ENCODE results near the gene SCLT1. TPM values are rescaled to one million over a fixed set of nuclear protein-coding genes. Genes with fewer than 3 reads are reported as not detected.
"Not testable (repeated sequence)": the region's sequence is repeated elsewhere in the genome, so short reads cannot be mapped to it uniquely, and the experiment has no call there.

SCLT1 gene
- polyA plus RNA-seq, 1 donor = 11.0 TPM

DNA sequence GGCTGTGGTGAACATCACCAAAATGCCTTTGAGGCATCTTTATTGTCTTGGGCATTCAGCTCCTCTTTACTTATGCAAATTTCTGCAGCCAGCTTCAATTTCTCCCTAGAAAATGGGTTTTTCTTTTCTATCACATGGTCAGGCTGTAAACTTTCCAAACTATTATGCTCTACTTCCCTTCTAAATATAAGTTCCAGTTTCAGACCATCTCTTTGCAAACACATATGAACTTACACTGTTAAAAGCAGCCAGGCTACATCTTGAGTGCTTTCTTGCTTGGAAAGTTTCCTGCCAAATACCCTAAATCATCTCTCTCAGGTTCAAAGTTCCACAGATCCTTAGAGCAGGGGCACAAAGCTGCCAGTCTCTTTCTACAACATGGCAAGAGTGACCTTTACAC lies 13.2 kb downstream of the SCLT1 start:
- Histone ChIP-seq H3K9me3 (ENCODE audit: control insufficient read depth, low read depth, low read length) (peaks cover 3% of the 10 kb centered on the region), H3K27ac (ENCODE audit: low read length) (no peak overlapping the region), H3K4me3 (ENCODE audit: low read length) (no peak overlapping the region), H3K4me1 (ENCODE audit: control insufficient read depth, insufficient read depth, low read length) (no peaks in the 10 kb centered on the region), H3K27me3 (ENCODE audit: control insufficient read depth, insufficient read depth, low read length) (no peaks in the 10 kb centered on the region), H3K36me3 (ENCODE audit: control insufficient read depth, insufficient read depth, low read length) (peaks cover 22% of the 10 kb centered on the region)
- DNase-seq = no peak

DNA sequence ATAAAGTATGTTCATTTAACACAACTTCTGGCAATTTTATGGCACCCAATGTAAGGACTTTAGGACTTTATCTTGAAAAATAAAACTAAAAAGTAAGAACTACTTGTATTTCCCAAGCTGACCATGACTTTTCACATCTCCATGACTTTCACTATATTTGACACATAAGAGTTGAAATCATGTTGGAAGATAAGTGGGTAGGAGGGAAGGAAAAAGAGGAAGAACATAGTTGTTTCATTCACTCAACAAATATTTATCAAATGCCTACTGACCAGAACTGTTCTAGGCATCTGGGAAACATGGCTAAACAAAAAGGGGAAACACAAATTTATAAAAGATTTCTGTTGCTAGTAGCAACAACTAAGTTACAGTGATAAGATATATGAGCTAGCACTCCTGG lies 16.0 kb downstream of the SCLT1 start:
- no peak for DNase-seq
- H3K36me3 ChIP-seq (ENCODE audit: control insufficient read depth, insufficient read depth, low read length) = peaks cover 27% of the 10 kb centered on the region
- H3K27ac ChIP-seq (ENCODE audit: low read length) = no peak overlapping the region
- peaks cover 5% of the 10 kb centered on the region for H3K9me3 ChIP-seq (ENCODE audit: control insufficient read depth, low read depth, low read length)
- H3K27me3 ChIP-seq (ENCODE audit: control insufficient read depth, insufficient read depth, low read length) = no peaks in the 10 kb centered on the region
- H3K4me1 ChIP-seq (ENCODE audit: control insufficient read depth, insufficient read depth, low read length) = no peaks in the 10 kb centered on the region
- H3K4me3 ChIP-seq (ENCODE audit: low read length) = no peak overlapping the region

DNA sequence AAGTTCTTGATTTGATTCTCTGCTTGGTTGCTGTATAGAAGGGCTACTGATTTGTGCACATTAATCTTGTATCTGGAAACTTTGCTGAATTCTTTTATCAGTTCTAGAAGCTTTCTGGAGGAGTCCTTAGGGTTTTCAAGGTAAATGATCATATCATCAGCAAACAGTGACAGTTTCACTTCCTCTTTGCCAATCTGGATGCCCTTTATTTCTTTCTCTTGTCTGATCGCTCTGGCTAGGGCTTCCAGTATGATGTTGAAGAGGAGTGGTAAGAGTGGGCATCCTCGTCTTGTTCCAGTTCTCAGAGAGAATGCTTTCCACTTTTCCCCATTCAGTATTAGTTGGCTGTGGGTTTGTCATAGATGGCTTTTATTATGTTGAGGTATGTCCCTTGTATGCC lies 23.8 kb downstream of the SCLT1 start:
- not testable (repeated sequence) for H3K4me1 ChIP-seq (ENCODE audit: control insufficient read depth, insufficient read depth, low read length); DNase-seq; H3K27ac ChIP-seq (ENCODE audit: low read length); H3K27me3 ChIP-seq (ENCODE audit: control insufficient read depth, insufficient read depth, low read length); H3K9me3 ChIP-seq (ENCODE audit: control insufficient read depth, low read depth, low read length); H3K4me3 ChIP-seq (ENCODE audit: low read length); H3K36me3 ChIP-seq (ENCODE audit: control insufficient read depth, insufficient read depth, low read length)
- WGBS (ENCODE audit: insufficient coverage, low lambda C conversion rate) = no CpG with 5 or more reads among the region's 2 CpGs

DNA sequence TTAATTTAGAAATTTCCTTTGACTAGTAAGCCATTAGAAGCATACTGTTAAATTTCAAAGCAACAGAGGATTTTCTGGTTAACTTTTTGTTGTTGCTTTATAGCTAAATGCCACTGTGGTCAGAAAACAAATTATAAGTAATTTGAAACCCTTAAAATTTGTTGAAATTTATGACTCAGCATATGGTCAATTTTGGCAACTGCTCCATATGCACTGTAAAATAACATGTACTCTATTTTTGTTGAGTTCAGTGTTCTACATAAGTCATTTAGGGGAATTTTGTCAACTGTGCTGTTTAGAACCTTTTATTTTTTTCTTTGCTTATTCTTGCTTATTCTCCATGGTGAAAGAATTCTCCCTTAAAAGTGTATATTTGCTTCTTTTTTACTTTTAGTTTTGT lies 28.6 kb downstream of the SCLT1 start:
- Histone ChIP-seq H3K4me1 (ENCODE audit: control insufficient read depth, insufficient read depth, low read length) (no peaks in the 10 kb centered on the region), H3K27me3 (ENCODE audit: control insufficient read depth, insufficient read depth, low read length) (no peaks in the 10 kb centered on the region), H3K36me3 (ENCODE audit: control insufficient read depth, insufficient read depth, low read length) (peaks cover 16% of the 10 kb centered on the region), H3K27ac (ENCODE audit: low read length) (no peak overlapping the region), H3K4me3 (ENCODE audit: low read length) (no peak overlapping the region), H3K9me3 (ENCODE audit: control insufficient read depth, low read depth, low read length) (peaks cover 26% of the 10 kb centered on the region)
- DNase-seq = no peak

DNA sequence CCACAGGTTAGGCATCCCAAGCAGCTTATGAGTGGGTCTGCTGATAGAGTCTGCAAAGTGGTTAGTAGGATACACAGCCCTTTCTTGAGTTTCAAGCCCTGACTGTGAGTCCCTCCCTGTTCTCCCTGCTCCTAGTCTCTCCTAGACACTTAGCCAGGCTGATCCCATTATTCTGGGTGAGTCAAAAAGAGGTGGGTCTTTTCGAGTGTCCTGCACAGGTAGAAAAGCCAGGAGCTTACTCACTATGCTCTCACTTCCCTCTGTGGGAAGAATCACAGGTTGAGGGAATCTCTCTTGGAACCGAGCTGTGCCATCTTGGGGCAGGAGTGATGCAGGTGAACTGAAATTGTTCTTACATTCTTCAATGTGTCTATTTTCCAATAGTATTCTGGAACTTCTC lies 29.7 kb downstream of the SCLT1 start:
- 100% methylated on average over 1 of the region's 2 CpGs for WGBS (ENCODE audit: insufficient coverage, low lambda C conversion rate)

DNA sequence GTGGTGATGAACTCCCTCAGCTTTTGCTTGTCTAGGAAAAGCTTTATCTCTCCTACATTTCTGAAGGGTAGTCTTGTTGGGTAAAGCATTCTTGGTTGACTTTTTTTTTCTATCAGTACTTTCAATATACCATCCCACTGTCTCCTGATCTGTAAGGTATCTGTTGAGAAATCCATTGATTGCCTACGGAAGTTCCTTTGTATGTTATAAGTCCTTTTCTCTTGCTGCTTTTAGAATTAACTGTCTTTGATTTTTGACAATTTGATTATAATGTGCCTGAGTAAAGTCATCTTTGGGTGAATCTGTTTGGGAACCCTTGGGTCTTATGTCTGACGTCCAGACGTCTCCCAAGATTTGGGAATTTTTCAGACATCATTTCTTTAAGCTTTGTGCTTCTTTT lies 30.8 kb downstream of the SCLT1 start:
- no peak overlapping the region for H3K4me3 ChIP-seq (ENCODE audit: low read length)
- H3K27me3 ChIP-seq (ENCODE audit: control insufficient read depth, insufficient read depth, low read length) = no peaks in the 10 kb centered on the region
- H3K9me3 ChIP-seq (ENCODE audit: control insufficient read depth, low read depth, low read length) = peaks cover 39% of the 10 kb centered on the region
- no peaks in the 10 kb centered on the region for H3K4me1 ChIP-seq (ENCODE audit: control insufficient read depth, insufficient read depth, low read length)
- H3K27ac ChIP-seq (ENCODE audit: low read length) = no peak overlapping the region
- DNase-seq = no peak
- peaks cover 16% of the 10 kb centered on the region for H3K36me3 ChIP-seq (ENCODE audit: control insufficient read depth, insufficient read depth, low read length)
- WGBS (ENCODE audit: insufficient coverage, low lambda C conversion rate) = 93% methylated on average over 2 of the region's 3 CpGs

More for the DNA sequence above, 29.7 kb downstream of the SCLT1 start:
- Histone ChIP-seq H3K9me3 (ENCODE audit: control insufficient read depth, low read depth, low read length) (peaks cover 36% of the 10 kb centered on the region), H3K4me3 (ENCODE audit: low read length) (no peak overlapping the region), H3K27ac (ENCODE audit: low read length) (no peak overlapping the region), H3K4me1 (ENCODE audit: control insufficient read depth, insufficient read depth, low read length) (no peaks in the 10 kb centered on the region), H3K27me3 (ENCODE audit: control insufficient read depth, insufficient read depth, low read length) (no peaks in the 10 kb centered on the region), H3K36me3 (ENCODE audit: control insufficient read depth, insufficient read depth, low read length) (peaks cover 16% of the 10 kb centered on the region)
- no peak for DNase-seq

DNA sequence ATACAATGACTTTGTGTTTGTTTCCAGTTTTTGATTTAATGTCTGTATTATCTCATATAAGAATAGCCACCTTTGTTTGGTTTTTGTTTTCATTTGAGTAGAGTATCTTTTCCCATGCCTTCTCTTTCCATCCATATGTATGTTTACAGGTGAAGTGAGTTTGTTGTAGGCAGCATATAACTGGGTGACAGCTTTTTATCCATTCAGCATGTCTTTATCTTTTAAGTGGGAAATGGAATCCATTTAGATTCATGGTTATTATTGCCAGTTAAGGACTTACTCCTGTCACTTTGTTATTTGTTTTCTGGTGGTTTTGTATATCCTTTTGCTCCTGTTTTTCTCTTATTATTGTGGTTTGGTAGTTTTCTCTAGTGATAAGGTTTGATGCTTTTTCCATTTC lies 34.3 kb downstream of the SCLT1 start:
- H3K4me3 ChIP-seq (ENCODE audit: low read length) = no peak overlapping the region
- no peak for DNase-seq
- peaks cover 65% of the 10 kb centered on the region for H3K9me3 ChIP-seq (ENCODE audit: control insufficient read depth, low read depth, low read length)
- no peaks in the 10 kb centered on the region for H3K27me3 ChIP-seq (ENCODE audit: control insufficient read depth, insufficient read depth, low read length)
- H3K4me1 ChIP-seq (ENCODE audit: control insufficient read depth, insufficient read depth, low read length) = no peaks in the 10 kb centered on the region
- peaks cover 16% of the 10 kb centered on the region for H3K36me3 ChIP-seq (ENCODE audit: control insufficient read depth, insufficient read depth, low read length)
- H3K27ac ChIP-seq (ENCODE audit: low read length) = no peak overlapping the region

DNA sequence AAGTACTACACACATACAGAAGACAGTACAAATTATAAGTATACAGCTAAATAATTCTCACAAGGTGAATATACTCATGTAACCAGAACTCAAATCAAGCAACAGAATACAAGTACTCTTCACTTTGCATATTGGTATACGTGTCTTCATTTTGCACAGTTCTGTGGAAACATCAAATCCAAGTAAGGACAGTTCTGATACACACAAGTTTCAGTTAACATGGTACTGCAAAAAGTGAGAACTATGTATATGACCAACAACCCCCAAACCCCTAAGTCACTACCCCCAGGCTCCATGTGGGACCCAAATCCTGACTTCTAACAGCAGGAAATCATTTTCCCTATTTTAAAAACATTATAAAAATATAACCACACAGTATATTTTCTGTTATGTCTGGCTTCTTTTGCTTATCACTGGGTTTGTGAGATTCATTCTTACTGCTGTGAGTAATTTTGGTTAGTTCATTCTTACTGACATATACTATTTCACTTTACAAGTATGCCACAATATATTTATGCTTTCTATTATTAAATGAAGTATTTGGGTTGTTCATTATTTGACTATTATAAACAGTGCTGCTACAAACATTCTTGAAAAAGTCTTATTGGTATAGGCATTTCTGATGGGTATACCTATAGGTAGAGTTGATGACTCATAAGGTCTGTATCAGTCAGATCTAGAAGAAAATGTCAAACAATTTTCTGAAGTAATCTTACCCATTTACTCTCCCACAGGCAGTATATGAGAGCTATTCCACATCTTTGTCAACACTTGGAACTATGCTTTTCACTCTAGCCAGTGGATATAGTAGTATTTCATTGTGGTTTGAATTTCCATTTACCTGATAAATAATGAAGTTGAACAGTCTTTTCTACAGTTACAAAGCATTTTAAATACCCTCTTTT lies 47.0 kb downstream of the SCLT1 start:
- WGBS (ENCODE audit: insufficient coverage, low lambda C conversion rate) = no CpG with 5 or more reads among the region's 1 CpG
- Histone ChIP-seq H3K4me3 (ENCODE audit: low read length) (no peak overlapping the region), H3K9me3 (ENCODE audit: control insufficient read depth, low read depth, low read length) (no peaks in the 10 kb centered on the region), H3K27me3 (ENCODE audit: control insufficient read depth, insufficient read depth, low read length) (no peaks in the 10 kb centered on the region), H3K4me1 (ENCODE audit: control insufficient read depth, insufficient read depth, low read length) (no peaks in the 10 kb centered on the region), H3K27ac (ENCODE audit: low read length) (no peak overlapping the region), H3K36me3 (ENCODE audit: control insufficient read depth, insufficient read depth, low read length) (no peaks in the 10 kb centered on the region)
- DNase-seq = no peak

DNA sequence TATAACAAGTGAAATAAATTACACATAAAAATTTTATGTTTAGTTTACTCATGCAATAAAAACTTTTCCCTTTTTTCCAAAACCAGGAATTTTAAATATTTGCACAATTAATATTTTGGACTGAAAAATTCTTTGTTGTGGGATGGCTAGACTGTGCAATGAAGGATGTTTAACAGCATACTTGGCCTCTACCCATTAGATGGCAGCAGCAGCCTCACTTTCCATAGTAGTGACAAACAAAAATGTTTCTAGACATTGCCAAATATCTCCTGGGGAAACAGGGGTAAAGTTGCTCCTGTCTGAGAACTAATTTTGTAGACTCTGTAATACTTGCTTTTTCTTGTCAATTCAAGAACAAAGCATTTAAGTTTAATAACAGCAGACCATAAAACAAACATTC lies 49.8 kb downstream of the SCLT1 start:
- no peaks in the 10 kb centered on the region for H3K4me1 ChIP-seq (ENCODE audit: control insufficient read depth, insufficient read depth, low read length)
- H3K9me3 ChIP-seq (ENCODE audit: control insufficient read depth, low read depth, low read length) = peaks cover 3% of the 10 kb centered on the region
- H3K27ac ChIP-seq (ENCODE audit: low read length) = no peak overlapping the region
- H3K4me3 ChIP-seq (ENCODE audit: low read length) = no peak overlapping the region
- peaks cover 3% of the 10 kb centered on the region for H3K36me3 ChIP-seq (ENCODE audit: control insufficient read depth, insufficient read depth, low read length)
- no peak for DNase-seq
- H3K27me3 ChIP-seq (ENCODE audit: control insufficient read depth, insufficient read depth, low read length) = no peaks in the 10 kb centered on the region

DNA sequence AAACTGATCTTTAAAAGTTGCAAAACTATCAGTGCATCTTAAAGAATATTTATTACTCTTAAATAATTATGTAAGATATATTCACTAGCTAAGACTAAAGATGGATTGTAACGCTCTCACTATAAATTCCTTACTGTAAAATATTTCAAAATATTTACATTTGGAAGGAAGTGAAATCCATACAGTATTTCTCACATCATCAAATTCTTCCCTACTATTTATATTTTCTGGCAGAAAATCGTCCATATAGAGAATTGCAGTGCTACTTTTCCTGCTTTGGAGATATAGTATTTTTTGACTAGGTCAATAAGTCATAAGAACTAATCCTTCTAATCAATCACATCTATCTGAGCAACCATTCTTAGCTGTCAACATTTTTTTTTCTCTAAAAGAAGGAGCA lies 52.9 kb downstream of the SCLT1 start:
- no peak overlapping the region for H3K4me3 ChIP-seq (ENCODE audit: low read length)
- 90% methylated on average over 1 of the region's 2 CpGs for WGBS (ENCODE audit: insufficient coverage, low lambda C conversion rate)
- peaks cover 3% of the 10 kb centered on the region for H3K36me3 ChIP-seq (ENCODE audit: control insufficient read depth, insufficient read depth, low read length)
- no peaks in the 10 kb centered on the region for H3K4me1 ChIP-seq (ENCODE audit: control insufficient read depth, insufficient read depth, low read length)
- peaks cover 3% of the 10 kb centered on the region for H3K9me3 ChIP-seq (ENCODE audit: control insufficient read depth, low read depth, low read length)
- no peaks in the 10 kb centered on the region for H3K27me3 ChIP-seq (ENCODE audit: control insufficient read depth, insufficient read depth, low read length)
- H3K27ac ChIP-seq (ENCODE audit: low read length) = no peak overlapping the region
- no peak for DNase-seq

DNA sequence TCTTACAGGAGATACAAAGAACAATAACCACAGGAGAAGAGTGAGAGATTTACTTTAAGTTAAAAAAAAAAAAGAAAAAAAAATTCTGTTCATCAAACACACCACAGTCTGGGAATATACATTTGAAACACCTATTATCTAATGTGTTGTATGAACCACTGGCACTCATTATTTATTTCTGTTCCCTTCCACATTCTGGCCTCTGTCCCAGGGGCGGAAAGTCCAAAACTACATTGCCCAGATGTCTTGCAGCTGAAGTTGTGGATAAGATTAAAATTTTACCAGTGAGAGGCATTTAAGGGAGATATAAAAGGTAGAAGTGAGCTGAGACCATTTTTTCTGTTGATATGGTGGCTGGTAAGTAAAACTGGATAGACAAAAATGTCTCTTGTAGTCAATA lies 56.2 kb downstream of the SCLT1 start:
- H3K27me3 ChIP-seq (ENCODE audit: control insufficient read depth, insufficient read depth, low read length) = no peaks in the 10 kb centered on the region
- H3K27ac ChIP-seq (ENCODE audit: low read length) = no peak overlapping the region
- H3K9me3 ChIP-seq (ENCODE audit: control insufficient read depth, low read depth, low read length) = peaks cover 3% of the 10 kb centered on the region
- no peak overlapping the region for H3K4me3 ChIP-seq (ENCODE audit: low read length)
- no peak for DNase-seq
- H3K36me3 ChIP-seq (ENCODE audit: control insufficient read depth, insufficient read depth, low read length) = peaks cover 3% of the 10 kb centered on the region
- WGBS (ENCODE audit: insufficient coverage, low lambda C conversion rate) = no CpG with 5 or more reads among the region's 1 CpG
- peaks cover 3% of the 10 kb centered on the region for H3K4me1 ChIP-seq (ENCODE audit: control insufficient read depth, insufficient read depth, low read length)

Data from large intestine (tissue), 3 donors.